HEK293 (cell line): ENCODE data around the gene CATSPERD.
A peak's percentile ranks its signal among the peaks of the same experiment; 100 is the strongest.

Source experiments
- KLF10 ChIP-seq: fragments of 450-650 bp; IDR thresholded peaks from 2 replicates; pipeline ENCODE4 v1.5.1; 2018; ENCODE audit warnings: missing biosample characterization, mild to moderate bottlenecking, missing genetic modification characterization
- KLF8 ChIP-seq: fragments of 450-650 bp; formaldehyde crosslinking; IDR thresholded peaks from 2 replicates; pipeline ENCODE4 v1.5.1; 2016; ENCODE audit warnings: missing biosample characterization, missing genetic modification characterization
- SETDB1 ChIP-seq: IDR thresholded peaks from one replicate; pipeline ENCODE4 v1.6.1; 2017; ENCODE audit warnings: mild to moderate bottlenecking, low read length, moderate library complexity, mixed read lengths; ENCODE audit not compliant: insufficient read length
- SP7 ChIP-seq: fragments of 450-650 bp; formaldehyde crosslinking; IDR thresholded peaks from 2 replicates; pipeline ENCODE4 v1.5.1; 2016; ENCODE audit warnings: missing biosample characterization, missing genetic modification characterization
- YY2 ChIP-seq: fragments of 450-650 bp; formaldehyde crosslinking; IDR thresholded peaks from 2 replicates; pipeline ENCODE4 v1.5.1; 2016; ENCODE audit warnings: missing biosample characterization, missing genetic modification characterization
- ZBTB48 ChIP-seq: fragments of 450-650 bp; formaldehyde crosslinking; IDR thresholded peaks from 2 replicates; pipeline ENCODE4 v1.5.1; 2016; ENCODE audit warnings: missing biosample characterization, missing genetic modification characterization
- ZBTB8A ChIP-seq: fragments of 450-650 bp; formaldehyde crosslinking; IDR thresholded peaks from 2 replicates; pipeline ENCODE4 v1.5.1; 2016; ENCODE audit warnings: missing biosample characterization, missing genetic modification characterization
- ZNF146 ChIP-seq: fragments of 450-650 bp; formaldehyde crosslinking; IDR thresholded peaks from 2 replicates; pipeline ENCODE4 v1.5.1; 2016; ENCODE audit warnings: missing biosample characterization, missing genetic modification characterization
- ZNF16 ChIP-seq: fragments of 450-650 bp; formaldehyde crosslinking; IDR thresholded peaks from 2 replicates; pipeline ENCODE4 v1.5.1; 2016; ENCODE audit warnings: low read depth, missing biosample characterization, missing genetic modification characterization
- ZNF24 ChIP-seq: fragments of 450-650 bp; formaldehyde crosslinking; IDR thresholded peaks from 2 replicates; pipeline ENCODE4 v1.5.1; 2016; ENCODE audit warnings: missing biosample characterization, missing genetic modification characterization
- ZNF350 ChIP-seq: fragments of 450-650 bp; formaldehyde crosslinking; IDR thresholded peaks from 2 replicates; pipeline ENCODE4 v1.5.0; 2017; ENCODE audit warnings: missing biosample characterization, mild to moderate bottlenecking, missing genetic modification characterization
- ZNF394 ChIP-seq: fragments of 450-650 bp; formaldehyde crosslinking; IDR thresholded peaks from 2 replicates; pipeline ENCODE4 v1.5.1; 2016; ENCODE audit warnings: missing biosample characterization, missing genetic modification characterization, mild to moderate bottlenecking, moderate library complexity, borderline replicate concordance
- ZNF423 ChIP-seq: fragments of 450-650 bp; formaldehyde crosslinking; IDR thresholded peaks from 2 replicates; pipeline ENCODE4 v1.5.1; 2016; ENCODE audit warnings: missing biosample characterization, missing genetic modification characterization
- ZNF610 ChIP-seq: fragments of 450-650 bp; formaldehyde crosslinking; IDR thresholded peaks from 2 replicates; pipeline ENCODE4 v1.5.1; 2016; ENCODE audit warnings: missing biosample characterization, missing genetic modification characterization, borderline replicate concordance
- ZNF664 ChIP-seq: fragments of 450-650 bp; formaldehyde crosslinking; IDR thresholded peaks from 2 replicates; pipeline ENCODE4 v1.5.1; 2016; ENCODE audit warnings: missing biosample characterization, missing genetic modification characterization
- ZNF837 ChIP-seq: fragments of 450-650 bp; formaldehyde crosslinking; IDR thresholded peaks from 2 replicates; pipeline ENCODE4 v1.5.1; 2016; ENCODE audit warnings: missing biosample characterization, missing genetic modification characterization
- ZNF843 ChIP-seq: fragments of 450-650 bp; formaldehyde crosslinking; IDR thresholded peaks from 2 replicates; pipeline ENCODE4 v1.5.1; 2016; ENCODE audit warnings: missing biosample characterization, missing genetic modification characterization
- TF ChIP-seq, protein P1 (sequence below): fragments of 450-650 bp; formaldehyde crosslinking; IDR thresholded peaks from 2 replicates; pipeline ENCODE4 v1.5.1; 2016; ENCODE audit warnings: missing biosample characterization, missing genetic modification characterization
- TF ChIP-seq, protein P2 (sequence below): fragments of 450-650 bp; formaldehyde crosslinking; IDR thresholded peaks from 2 replicates; pipeline ENCODE4 v1.5.1; 2016; ENCODE audit warnings: missing biosample characterization, missing genetic modification characterization
- TF ChIP-seq, protein P3 (sequence below): sonication (generic); formaldehyde crosslinking; IDR thresholded peaks from 2 replicates; pipeline ENCODE4 v1.8.1; 2022; ENCODE audit warnings: mild to moderate bottlenecking, moderate library complexity, missing genetic modification reagents
- TF ChIP-seq, protein P4 (sequence below): fragments of 450-650 bp; formaldehyde crosslinking; IDR thresholded peaks from 2 replicates; pipeline ENCODE4 v1.5.1; 2016; ENCODE audit warnings: missing biosample characterization, missing genetic modification characterization
- TF ChIP-seq, protein P5 (sequence below): fragments of 450-650 bp; formaldehyde crosslinking; IDR thresholded peaks from 2 replicates; pipeline ENCODE4 v1.5.1; 2016; ENCODE audit warnings: missing biosample characterization, missing genetic modification characterization
- TF ChIP-seq, protein P6 (sequence below): fragments of 450-650 bp; formaldehyde crosslinking; IDR thresholded peaks from 2 replicates; pipeline ENCODE4 v1.5.1; 2016; ENCODE audit warnings: missing biosample characterization, missing genetic modification characterization
- TF ChIP-seq, protein P7 (sequence below): fragments of 450-650 bp; formaldehyde crosslinking; IDR thresholded peaks from 2 replicates; pipeline ENCODE4 v1.5.1; 2016; ENCODE audit warnings: missing biosample characterization, missing genetic modification characterization

Gene CATSPERD

DNA sequence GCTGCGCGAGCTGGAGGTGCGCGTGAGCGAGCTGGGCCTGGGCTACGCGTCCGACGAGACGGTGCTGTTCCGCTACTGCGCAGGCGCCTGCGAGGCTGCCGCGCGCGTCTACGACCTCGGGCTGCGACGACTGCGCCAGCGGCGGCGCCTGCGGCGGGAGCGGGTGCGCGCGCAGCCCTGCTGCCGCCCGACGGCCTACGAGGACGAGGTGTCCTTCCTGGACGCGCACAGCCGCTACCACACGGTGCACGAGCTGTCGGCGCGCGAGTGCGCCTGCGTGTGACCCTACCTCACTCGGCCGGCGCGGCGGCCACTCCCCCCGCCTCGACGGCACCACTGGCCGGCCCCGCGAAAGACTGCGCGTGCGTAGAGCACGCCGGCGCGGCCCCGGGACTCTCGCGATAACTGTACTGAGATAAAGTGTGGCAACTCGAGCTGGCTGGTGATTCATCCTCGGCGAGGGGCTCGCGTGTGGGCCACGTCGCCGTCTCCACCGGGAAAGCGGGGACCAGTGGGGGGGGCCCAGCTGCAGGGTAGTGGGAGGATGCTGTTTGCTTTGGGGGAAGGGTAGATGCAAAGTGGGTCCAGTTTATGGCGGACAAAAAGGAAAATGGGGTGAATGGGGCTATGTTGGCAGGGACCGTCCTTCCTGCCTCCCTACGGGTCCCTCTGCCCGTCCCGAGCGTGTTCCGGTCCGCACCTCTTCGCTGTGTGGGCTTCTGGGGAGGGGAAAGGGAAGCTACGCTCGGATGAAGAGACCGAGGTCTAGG is 107.6 kb downstream of the CATSPERD start (continued):
- TF ChIP-seq ZBTB8A (tag by site-specific recombination) (peak; percentile 58), ZNF16 (tag by site-specific recombination) (no peak), ZNF423 (tag by site-specific recombination) (no peak), ZNF837 (tag by site-specific recombination) (0 out of 2 replicates have a peak, but pooled peaks have one; percentile 40), ZNF146 (tag by site-specific recombination) (0 out of 2 replicates have a peak, but pooled peaks have one; percentile 13), KLF8 (tag by site-specific recombination) (peak; percentile 91), ZNF350 (tag by site-specific recombination) (no peak), KLF10 (tag by site-specific recombination) (peak; percentile 79; the same call in 1 of the 2 replicates), SETDB1 (peak; percentile 35), ZNF24 (tag by site-specific recombination) (peak; percentile 89), ZNF664 (tag by site-specific recombination) (no peak), YY2 (tag by site-specific recombination) (peak; percentile 69; the same call in 1 of the 2 replicates), ZBTB48 (tag by site-specific recombination) (peak; percentile 98), ZNF843 (tag by site-specific recombination) (peak; percentile 81), ZNF610 (tag by site-specific recombination) (peak; percentile 64; the same call in 1 of the 2 replicates), SP7 (peak; percentile 91), ZNF394 (tag by site-specific recombination) (peak; percentile 63)
- TF ChIP-seq, protein P1, sequence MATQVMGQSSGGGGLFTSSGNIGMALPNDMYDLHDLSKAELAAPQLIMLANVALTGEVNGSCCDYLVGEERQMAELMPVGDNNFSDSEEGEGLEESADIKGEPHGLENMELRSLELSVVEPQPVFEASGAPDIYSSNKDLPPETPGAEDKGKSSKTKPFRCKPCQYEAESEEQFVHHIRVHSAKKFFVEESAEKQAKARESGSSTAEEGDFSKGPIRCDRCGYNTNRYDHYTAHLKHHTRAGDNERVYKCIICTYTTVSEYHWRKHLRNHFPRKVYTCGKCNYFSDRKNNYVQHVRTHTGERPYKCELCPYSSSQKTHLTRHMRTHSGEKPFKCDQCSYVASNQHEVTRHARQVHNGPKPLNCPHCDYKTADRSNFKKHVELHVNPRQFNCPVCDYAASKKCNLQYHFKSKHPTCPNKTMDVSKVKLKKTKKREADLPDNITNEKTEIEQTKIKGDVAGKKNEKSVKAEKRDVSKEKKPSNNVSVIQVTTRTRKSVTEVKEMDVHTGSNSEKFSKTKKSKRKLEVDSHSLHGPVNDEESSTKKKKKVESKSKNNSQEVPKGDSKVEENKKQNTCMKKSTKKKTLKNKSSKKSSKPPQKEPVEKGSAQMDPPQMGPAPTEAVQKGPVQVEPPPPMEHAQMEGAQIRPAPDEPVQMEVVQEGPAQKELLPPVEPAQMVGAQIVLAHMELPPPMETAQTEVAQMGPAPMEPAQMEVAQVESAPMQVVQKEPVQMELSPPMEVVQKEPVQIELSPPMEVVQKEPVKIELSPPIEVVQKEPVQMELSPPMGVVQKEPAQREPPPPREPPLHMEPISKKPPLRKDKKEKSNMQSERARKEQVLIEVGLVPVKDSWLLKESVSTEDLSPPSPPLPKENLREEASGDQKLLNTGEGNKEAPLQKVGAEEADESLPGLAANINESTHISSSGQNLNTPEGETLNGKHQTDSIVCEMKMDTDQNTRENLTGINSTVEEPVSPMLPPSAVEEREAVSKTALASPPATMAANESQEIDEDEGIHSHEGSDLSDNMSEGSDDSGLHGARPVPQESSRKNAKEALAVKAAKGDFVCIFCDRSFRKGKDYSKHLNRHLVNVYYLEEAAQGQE (tag by site-specific recombination) = peak; percentile 55
- TF ChIP-seq, protein P2, sequence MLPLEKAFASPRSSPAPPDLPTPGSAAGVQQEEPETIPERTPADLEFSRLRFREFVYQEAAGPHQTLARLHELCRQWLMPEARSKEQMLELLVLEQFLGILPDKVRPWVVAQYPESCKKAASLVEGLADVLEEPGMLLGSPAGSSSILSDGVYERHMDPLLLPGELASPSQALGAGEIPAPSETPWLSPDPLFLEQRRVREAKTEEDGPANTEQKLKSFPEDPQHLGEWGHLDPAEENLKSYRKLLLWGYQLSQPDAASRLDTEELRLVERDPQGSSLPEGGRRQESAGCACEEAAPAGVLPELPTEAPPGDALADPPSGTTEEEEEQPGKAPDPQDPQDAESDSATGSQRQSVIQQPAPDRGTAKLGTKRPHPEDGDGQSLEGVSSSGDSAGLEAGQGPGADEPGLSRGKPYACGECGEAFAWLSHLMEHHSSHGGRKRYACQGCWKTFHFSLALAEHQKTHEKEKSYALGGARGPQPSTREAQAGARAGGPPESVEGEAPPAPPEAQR (tag by site-specific recombination) = no peak
- TF ChIP-seq, protein P3, sequence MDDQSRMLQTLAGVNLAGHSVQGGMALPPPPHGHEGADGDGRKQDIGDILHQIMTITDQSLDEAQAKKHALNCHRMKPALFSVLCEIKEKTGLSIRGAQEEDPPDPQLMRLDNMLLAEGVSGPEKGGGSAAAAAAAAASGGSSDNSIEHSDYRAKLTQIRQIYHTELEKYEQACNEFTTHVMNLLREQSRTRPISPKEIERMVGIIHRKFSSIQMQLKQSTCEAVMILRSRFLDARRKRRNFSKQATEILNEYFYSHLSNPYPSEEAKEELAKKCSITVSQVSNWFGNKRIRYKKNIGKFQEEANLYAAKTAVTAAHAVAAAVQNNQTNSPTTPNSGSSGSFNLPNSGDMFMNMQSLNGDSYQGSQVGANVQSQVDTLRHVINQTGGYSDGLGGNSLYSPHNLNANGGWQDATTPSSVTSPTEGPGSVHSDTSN = 0 out of 2 replicates have a peak, but pooled peaks have one; percentile 60
- TF ChIP-seq, protein P4, sequence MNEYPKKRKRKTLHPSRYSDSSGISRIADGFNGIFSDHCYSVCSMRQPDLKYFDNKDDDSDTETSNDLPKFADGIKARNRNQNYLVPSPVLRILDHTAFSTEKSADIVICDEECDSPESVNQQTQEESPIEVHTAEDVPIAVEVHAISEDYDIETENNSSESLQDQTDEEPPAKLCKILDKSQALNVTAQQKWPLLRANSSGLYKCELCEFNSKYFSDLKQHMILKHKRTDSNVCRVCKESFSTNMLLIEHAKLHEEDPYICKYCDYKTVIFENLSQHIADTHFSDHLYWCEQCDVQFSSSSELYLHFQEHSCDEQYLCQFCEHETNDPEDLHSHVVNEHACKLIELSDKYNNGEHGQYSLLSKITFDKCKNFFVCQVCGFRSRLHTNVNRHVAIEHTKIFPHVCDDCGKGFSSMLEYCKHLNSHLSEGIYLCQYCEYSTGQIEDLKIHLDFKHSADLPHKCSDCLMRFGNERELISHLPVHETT (tag by site-specific recombination) = peak; percentile 68; the same call in 1 of the 2 replicates
- TF ChIP-seq, protein P5, sequence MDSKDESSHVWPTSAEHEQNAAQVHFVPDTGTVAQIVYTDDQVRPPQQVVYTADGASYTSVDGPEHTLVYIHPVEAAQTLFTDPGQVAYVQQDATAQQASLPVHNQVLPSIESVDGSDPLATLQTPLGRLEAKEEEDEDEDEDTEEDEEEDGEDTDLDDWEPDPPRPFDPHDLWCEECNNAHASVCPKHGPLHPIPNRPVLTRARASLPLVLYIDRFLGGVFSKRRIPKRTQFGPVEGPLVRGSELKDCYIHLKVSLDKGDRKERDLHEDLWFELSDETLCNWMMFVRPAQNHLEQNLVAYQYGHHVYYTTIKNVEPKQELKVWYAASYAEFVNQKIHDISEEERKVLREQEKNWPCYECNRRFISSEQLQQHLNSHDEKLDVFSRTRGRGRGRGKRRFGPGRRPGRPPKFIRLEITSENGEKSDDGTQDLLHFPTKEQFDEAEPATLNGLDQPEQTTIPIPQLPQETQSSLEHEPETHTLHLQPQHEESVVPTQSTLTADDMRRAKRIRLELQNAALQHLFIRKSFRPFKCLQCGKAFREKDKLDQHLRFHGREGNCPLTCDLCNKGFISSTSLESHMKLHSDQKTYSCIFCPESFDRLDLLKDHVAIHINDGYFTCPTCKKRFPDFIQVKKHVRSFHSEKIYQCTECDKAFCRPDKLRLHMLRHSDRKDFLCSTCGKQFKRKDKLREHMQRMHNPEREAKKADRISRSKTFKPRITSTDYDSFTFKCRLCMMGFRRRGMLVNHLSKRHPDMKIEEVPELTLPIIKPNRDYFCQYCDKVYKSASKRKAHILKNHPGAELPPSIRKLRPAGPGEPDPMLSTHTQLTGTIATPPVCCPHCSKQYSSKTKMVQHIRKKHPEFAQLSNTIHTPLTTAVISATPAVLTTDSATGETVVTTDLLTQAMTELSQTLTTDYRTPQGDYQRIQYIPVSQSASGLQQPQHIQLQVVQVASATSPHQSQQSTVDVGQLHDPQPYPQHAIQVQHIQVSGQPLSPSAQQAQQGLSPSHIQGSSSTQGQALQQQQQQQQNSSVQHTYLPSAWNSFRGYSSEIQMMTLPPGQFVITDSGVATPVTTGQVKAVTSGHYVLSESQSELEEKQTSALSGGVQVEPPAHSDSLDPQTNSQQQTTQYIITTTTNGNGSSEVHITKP = peak; percentile 58
- TF ChIP-seq, protein P6, sequence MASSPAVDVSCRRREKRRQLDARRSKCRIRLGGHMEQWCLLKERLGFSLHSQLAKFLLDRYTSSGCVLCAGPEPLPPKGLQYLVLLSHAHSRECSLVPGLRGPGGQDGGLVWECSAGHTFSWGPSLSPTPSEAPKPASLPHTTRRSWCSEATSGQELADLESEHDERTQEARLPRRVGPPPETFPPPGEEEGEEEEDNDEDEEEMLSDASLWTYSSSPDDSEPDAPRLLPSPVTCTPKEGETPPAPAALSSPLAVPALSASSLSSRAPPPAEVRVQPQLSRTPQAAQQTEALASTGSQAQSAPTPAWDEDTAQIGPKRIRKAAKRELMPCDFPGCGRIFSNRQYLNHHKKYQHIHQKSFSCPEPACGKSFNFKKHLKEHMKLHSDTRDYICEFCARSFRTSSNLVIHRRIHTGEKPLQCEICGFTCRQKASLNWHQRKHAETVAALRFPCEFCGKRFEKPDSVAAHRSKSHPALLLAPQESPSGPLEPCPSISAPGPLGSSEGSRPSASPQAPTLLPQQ (tag by site-specific recombination) = peak; percentile 91
- TF ChIP-seq, protein P7, sequence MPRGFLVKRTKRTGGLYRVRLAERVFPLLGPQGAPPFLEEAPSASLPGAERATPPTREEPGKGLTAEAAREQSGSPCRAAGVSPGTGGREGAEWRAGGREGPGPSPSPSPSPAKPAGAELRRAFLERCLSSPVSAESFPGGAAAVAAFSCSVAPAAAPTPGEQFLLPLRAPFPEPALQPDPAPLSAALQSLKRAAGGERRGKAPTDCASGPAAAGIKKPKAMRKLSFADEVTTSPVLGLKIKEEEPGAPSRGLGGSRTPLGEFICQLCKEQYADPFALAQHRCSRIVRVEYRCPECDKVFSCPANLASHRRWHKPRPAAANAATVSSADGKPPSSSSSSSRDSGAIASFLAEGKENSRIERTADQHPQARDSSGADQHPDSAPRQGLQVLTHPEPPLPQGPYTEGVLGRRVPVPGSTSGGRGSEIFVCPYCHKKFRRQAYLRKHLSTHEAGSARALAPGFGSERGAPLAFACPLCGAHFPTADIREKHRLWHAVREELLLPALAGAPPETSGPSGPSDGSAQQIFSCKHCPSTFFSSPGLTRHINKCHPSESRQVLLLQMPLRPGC (tag by site-specific recombination) = peak; percentile 40; the same call in 1 of the 2 replicates
